HUES64 (cell line): ENCODE data around the gene FRYL.

ENCODE experiments used
- H3K27ac ChIP-seq: 2 replicates; pipeline ENCODE4 v1.7.0; 2013; ENCODE audit warnings: low read depth, low read length, inconsistent platforms
- H3K27me3 ChIP-seq: 2 replicates; pipeline ENCODE4 v1.6.1; 2013; ENCODE audit warnings: mild to moderate bottlenecking, low read length; ENCODE audit not compliant: insufficient read depth
- H3K36me3 ChIP-seq: 2 replicates; pipeline ENCODE4 v1.6.1; 2013; ENCODE audit warnings: mild to moderate bottlenecking, low read length; ENCODE audit not compliant: insufficient read depth
- H3K4me1 ChIP-seq: 2 replicates; pipeline ENCODE4 v1.6.1; 2013; ENCODE audit warnings: mild to moderate bottlenecking, low read length, moderate library complexity; ENCODE audit not compliant: insufficient read depth
- H3K4me3 ChIP-seq: 2 replicates; pipeline ENCODE4 v1.5.1; 2013; ENCODE audit warnings: mild to moderate bottlenecking, low read length, moderate library complexity
- H3K9ac ChIP-seq: 2 replicates; pipeline ENCODE4 v1.6.1; 2013; ENCODE audit warnings: mild to moderate bottlenecking, low read depth, low read length
- H3K9me3 ChIP-seq: 2 replicates; pipeline ENCODE4 v1.6.1; 2013; ENCODE audit warnings: low read depth, low read length; ENCODE audit not compliant: insufficient read depth
- WGBS: fragments of 150-250, 120-280 bp; methylation state at CpG from one replicate; pipeline ENCODE4 v1.1.7; 2013; ENCODE audit warnings: missing lambda C conversion rate; 5-methylcytosine and 5-hydroxymethylcytosine counted together

The FRYL gene

GRCh38 chr4:48668254-48669017 lies 111.6 kb downstream of the FRYL start:
- Histone ChIP-seq H3K4me3 (no peak overlapping the region), H3K27ac (no peak overlapping the region), H3K9ac (no peak overlapping the region), H3K27me3 (no peaks in the 10 kb centered on the region), H3K4me1 (peaks cover 8% of the 10 kb centered on the region), H3K36me3 (no peaks in the 10 kb centered on the region), H3K9me3 (no peaks in the 10 kb centered on the region)
- WGBS, result 89% methylated on average over 3 of the region's 4 CpGs

- H3K4me3 ChIP-seq, result no peak overlapping the region
- H3K27me3 ChIP-seq, result no peaks in the 10 kb centered on the region
- H3K27ac ChIP-seq, result no peak overlapping the region
- H3K9me3 ChIP-seq, result no peaks in the 10 kb centered on the region
- WGBS, result 97% methylated on average over 2 of the region's 2 CpGs
- no peaks in the 10 kb centered on the region for H3K36me3 ChIP-seq
- no peak overlapping the region for H3K9ac ChIP-seq
- H3K4me1 ChIP-seq, result peaks cover 8% of the 10 kb centered on the region
Observed at GRCh38 chr4:48667148-48667547, 112.9 kb downstream of the FRYL start.

GRCh38 chr4:48665555-48666186 lies 114.4 kb downstream of the FRYL start:
- Histone ChIP-seq H3K4me1 (peaks cover 8% of the 10 kb centered on the region), H3K36me3 (no peaks in the 10 kb centered on the region), H3K4me3 (no peak overlapping the region), H3K27me3 (no peaks in the 10 kb centered on the region), H3K9ac (no peak overlapping the region), H3K27ac (no peak overlapping the region), H3K9me3 (no peaks in the 10 kb centered on the region)
- 94% methylated on average over 4 of the region's 4 CpGs for whole genome bisulfite sequencing

GRCh38 chr4:48664938-48665337 lies 115.1 kb downstream of the FRYL start:
- Histone ChIP-seq H3K27ac (no peak overlapping the region), H3K4me3 (no peak overlapping the region), H3K4me1 (peaks cover 8% of the 10 kb centered on the region), H3K36me3 (no peaks in the 10 kb centered on the region), H3K9me3 (no peaks in the 10 kb centered on the region), H3K9ac (no peak overlapping the region), H3K27me3 (no peaks in the 10 kb centered on the region)

- Histone ChIP-seq H3K4me1 (0 out of 2 replicates have a peak, but pooled peaks cover 3% of the 10 kb centered on the region), H3K36me3 (no peaks in the 10 kb centered on the region), H3K27ac (no peak overlapping the region), H3K4me3 (no peak overlapping the region), H3K27me3 (no peaks in the 10 kb centered on the region), H3K9ac (no peak overlapping the region), H3K9me3 (no peaks in the 10 kb centered on the region)
- WGBS, result 100% methylated on average over 1 of the region's 1 CpG
Observed at GRCh38 chr4:48661391-48661790, 118.7 kb downstream of the FRYL start.

- no peaks in the 10 kb centered on the region for H3K9me3 ChIP-seq
- H3K27ac ChIP-seq, result no peak overlapping the region
- H3K4me1 ChIP-seq, result 0 out of 2 replicates have a peak, but pooled peaks cover 3% of the 10 kb centered on the region
- H3K9ac ChIP-seq, result no peak overlapping the region
- no peaks in the 10 kb centered on the region for H3K36me3 ChIP-seq
- no peak overlapping the region for H3K4me3 ChIP-seq
- no peaks in the 10 kb centered on the region for H3K27me3 ChIP-seq
Observed at GRCh38 chr4:48660347-48660746, 119.7 kb downstream of the FRYL start.

GRCh38 chr4:48654015-48654664 lies 125.9 kb downstream of the FRYL start:
- no peak overlapping the region for H3K27ac ChIP-seq
- H3K4me3 ChIP-seq, result no peak overlapping the region
- H3K9me3 ChIP-seq, result no peaks in the 10 kb centered on the region
- H3K27me3 ChIP-seq, result no peaks in the 10 kb centered on the region
- peaks cover 5% of the 10 kb centered on the region; the same call in 1 of the 2 replicates for H3K4me1 ChIP-seq
- no CpG with 5 or more reads among the region's 4 CpGs for WGBS
- H3K9ac ChIP-seq, result no peak overlapping the region
- H3K36me3 ChIP-seq, result no peaks in the 10 kb centered on the region

GRCh38 chr4:48653217-48654014 lies 126.7 kb downstream of the FRYL start:
- Histone ChIP-seq H3K36me3 (no peaks in the 10 kb centered on the region), H3K27me3 (no peaks in the 10 kb centered on the region), H3K27ac (0 out of 2 replicates have a peak overlapping the region, but pooled peaks have one; percentile 22), H3K4me3 (no peak overlapping the region), H3K4me1 (peaks cover 5% of the 10 kb centered on the region; the same call in 1 of the 2 replicates), H3K9me3 (no peaks in the 10 kb centered on the region), H3K9ac (no peak overlapping the region)
- 64% methylated on average over 8 of the region's 8 CpGs for WGBS

GRCh38 chr4:48651914-48652313 lies 128.2 kb downstream of the FRYL start:
- Histone ChIP-seq H3K9me3 (no peaks in the 10 kb centered on the region), H3K27me3 (no peaks in the 10 kb centered on the region), H3K27ac (no peak overlapping the region), H3K9ac (no peak overlapping the region), H3K4me3 (no peak overlapping the region), H3K4me1 (peaks cover 4% of the 10 kb centered on the region; the same call in 1 of the 2 replicates), H3K36me3 (no peaks in the 10 kb centered on the region)
- WGBS, result 100% methylated on average over 1 of the region's 1 CpG

GRCh38 chr4:48649505-48649904 lies 130.6 kb downstream of the FRYL start:
- Histone ChIP-seq H3K36me3 (no peaks in the 10 kb centered on the region), H3K4me3 (no peak overlapping the region), H3K27ac (no peak overlapping the region), H3K27me3 (no peaks in the 10 kb centered on the region), H3K9ac (no peak overlapping the region), H3K9me3 (no peaks in the 10 kb centered on the region), H3K4me1 (peaks cover 2% of the 10 kb centered on the region; the same call in 1 of the 2 replicates)
- WGBS, result 95% methylated on average over 2 of the region's 3 CpGs
